Activated effector memory CD4-positive, alpha-beta T cell treated with anti-CD3 and anti-CD28 coated beads, Interleukin-2, amount 50 U/mL, for 16 hours (primary cell): Measurements from ENCODE around the gene PRRX1.

Source experiments
- DNase-seq: peaks from one replicate; pipeline ENCODE4 v3.0.0-alpha.2; 2020

Gene PRRX1

GRCh38 chr1:170692866-170693575, 29.1 kb downstream of the PRRX1 start:
- no peak for DNase-seq

GRCh38 chr1:170694172-170694926, 30.4 kb downstream of the PRRX1 start:
- no peak for DNase-seq

- DNase-seq = no peak
These were observed 32.1 kb downstream of the PRRX1 start for GRCh38 chr1:170695955-170696590.

- no peak for DNase-seq
These were observed 32.8 kb downstream of the PRRX1 start for GRCh38 chr1:170696591-170697290.

- DNase-seq = no peak
These were observed 33.4 kb downstream of the PRRX1 start for GRCh38 chr1:170697316-170697715.

- DNase-seq = no peak
These were observed 34.7 kb downstream of the PRRX1 start for GRCh38 chr1:170698301-170699275.

- DNase-seq = no peak
These were observed 35.8 kb downstream of the PRRX1 start for GRCh38 chr1:170699696-170700095.

- DNase-seq = no peak
These were observed 37.1 kb downstream of the PRRX1 start for GRCh38 chr1:170700842-170701615.

- no peak for DNase-seq
These were observed 38.0 kb downstream of the PRRX1 start for GRCh38 chr1:170701962-170702361.

GRCh38 chr1:170703591-170703990, 39.7 kb downstream of the PRRX1 start:
- no peak for DNase-seq

GRCh38 chr1:170704256-170704655, 40.3 kb downstream of the PRRX1 start:
- DNase-seq = no peak

- no peak for DNase-seq
These were observed 42.0 kb downstream of the PRRX1 start for GRCh38 chr1:170705981-170706380.

GRCh38 chr1:170707117-170707516, 43.2 kb downstream of the PRRX1 start:
- DNase-seq = no peak

- DNase-seq = no peak
These were observed 44.2 kb downstream of the PRRX1 start for GRCh38 chr1:170707959-170708655.

- no peak for DNase-seq
These were observed 47.8 kb downstream of the PRRX1 start for GRCh38 chr1:170711682-170712081.

- DNase-seq = no peak
These were observed 50.2 kb downstream of the PRRX1 start for GRCh38 chr1:170714163-170714562.

- DNase-seq = no peak
These were observed 51.0 kb downstream of the PRRX1 start for GRCh38 chr1:170714938-170715337.

- no peak for DNase-seq
These were observed 53.0 kb downstream of the PRRX1 start for GRCh38 chr1:170716835-170717429.

- no peak for DNase-seq
These were observed 56.7 kb downstream of the PRRX1 start for GRCh38 chr1:170720661-170721060.

GRCh38 chr1:170721621-170722020, 57.7 kb downstream of the PRRX1 start:
- DNase-seq = no peak
